Panc1 (cell line): ENCODE measurements around the gene SH3BP5L. TPM values are rescaled to one million over a fixed set of nuclear protein-coding genes. Genes with fewer than 3 reads are reported as not detected.

ENCODE experiments used
- ATAC-seq: fragments of 200-7000 bp; cut with Tn5 transposase; 2 replicates; pipeline ENCODE4 v1.9.1; 2020; ENCODE audit warnings: mild to moderate bottlenecking, moderate library complexity
- BruUV-seq: library from RNA; stranded (reverse); fragments of 400-500 nt; replicated peaks from 2 replicates; lab custom pipeline; 2021; lab: Mats Ljungman, UMichigan
- CTCF ChIA-PET: fragments of 300-600 bp; sonication (Branson Sonifier 250); formaldehyde crosslinking; loops from one replicate; lab custom pipeline; 2022; ENCODE audit warnings: antibody characterized with exemption; lab: Charles Lee
- POLR2A ChIA-PET: fragments of 300-600 bp; sonication (Branson Sonifier 250); formaldehyde crosslinking; loops from one replicate; lab custom pipeline; 2022; ENCODE audit warnings: antibody characterized with exemption; lab: Charles Lee
- DNase-seq: peaks from one replicate; pipeline ENCODE4 v3.0.0-alpha.2; 2010; ENCODE audit warnings: low read depth, low spot score
- H3K27ac ChIP-seq: 2 replicates; pipeline ENCODE4 v1.5.1; 2011; ENCODE audit warnings: mild to moderate bottlenecking, low read length, inconsistent platforms
- H3K27me3 ChIP-seq: fragments of 200-500 bp; sonication (Bioruptor generic); 2 replicates; pipeline ENCODE4 v1.6.0; 2014; ENCODE audit warnings: low read length, inconsistent platforms; ENCODE audit not compliant: control insufficient read depth, insufficient read depth
- H3K36me3 ChIP-seq: fragments of 200-500 bp; sonication (Bioruptor generic); 2 replicates; pipeline ENCODE4 v1.5.1; 2014; ENCODE audit warnings: inconsistent platforms, mild to moderate bottlenecking, low read length, moderate library complexity; ENCODE audit not compliant: control insufficient read depth, insufficient read depth
- H3K4me1 ChIP-seq: 2 replicates; pipeline ENCODE4 v1.5.1; 2011; ENCODE audit warnings: inconsistent platforms, mild to moderate bottlenecking, low read length, moderate library complexity; ENCODE audit not compliant: control insufficient read depth, insufficient read depth
- H3K4me3 ChIP-seq, 2 experiments: 2 replicates each; pipeline ENCODE4 v1.5.1; 2011 to 2012; ENCODE audit warnings: low read depth in 2 of 2, low read length in 2 of 2, mild to moderate bottlenecking in 2 of 2, inconsistent platforms in 1 of 2, moderate library complexity in 1 of 2
- H3K9me3 ChIP-seq: fragments of 200-500 bp; sonication (Bioruptor generic); 2 replicates; pipeline ENCODE4 v1.5.1; 2014; ENCODE audit warnings: low read depth, mild to moderate bottlenecking, inconsistent platforms, low read length, moderate library complexity; ENCODE audit not compliant: control insufficient read depth, insufficient read depth
- CTCF ChIP-seq: fragments of 450-650 bp; IDR thresholded peaks from 2 replicates; pipeline ENCODE4 v1.5.1; 2017; ENCODE audit warnings: mild to moderate bottlenecking
- POLR2AphosphoS5 ChIP-seq: IDR thresholded peaks from 2 replicates; pipeline ENCODE4 v1.6.1; 2012; ENCODE audit warnings: mild to moderate bottlenecking, low read depth, low read length, moderate library complexity
- REST ChIP-seq, 2 experiments: IDR thresholded peaks; 2 replicates each; pipeline ENCODE4 v1.6.1; 2011 to 2012; ENCODE audit warnings: low read depth in 2 of 2, control low read depth in 1 of 2, low read length in 1 of 2, mild to moderate bottlenecking in 1 of 2, moderate library complexity in 1 of 2; ENCODE audit not compliant: insufficient read depth in 1 of 2
- SIN3A ChIP-seq: IDR thresholded peaks from 2 replicates; pipeline ENCODE4 v1.6.1; 2012; ENCODE audit warnings: low read depth, mild to moderate bottlenecking, low read length, moderate library complexity, borderline replicate concordance; ENCODE audit not compliant: insufficient read depth
- TCF7L2 ChIP-seq: IDR thresholded peaks from 2 replicates; pipeline ENCODE4 v1.6.1; 2011; ENCODE audit warnings: mild to moderate bottlenecking, low read depth, low read length, inconsistent platforms
- in situ Hi-C: cut with HindIII; loops from 2 replicates; pipeline ENCODE4 v1.10.0; 2016; ENCODE audit warnings: low sequenced_read_pairs, low pct_unique_long_range_greater_than_20kb
- intact Hi-C: fragments of 100-400 bp; cut with micrococcal nuclease; formaldehyde crosslinking; loops from one replicate; pipeline ENCODE4 v1.10.0; 2022; ENCODE audit not compliant: unreplicated experiment
- total RNA-seq: library from RNA; stranded (reverse); gene quantifications from one replicate; pipeline ENCODE4 v1.2.1, GENCODE V29; 2021; ENCODE audit not compliant: unreplicated experiment

SH3BP5L gene
- total RNA-seq, 1 experiment from 2014 or later: 23.9 TPM

- H3K4me3 ChIP-seq: peak overlapping the region; percentile 69 to 91
- intact Hi-C loops (no loop called here), in situ Hi-C loops (no loop called here)
- peaks cover 13% of the 10 kb centered on the region for H3K4me1 ChIP-seq
- no peak for DNase-seq
- CTCF ChIA-PET: no interaction called here
- BruUV-seq: TSS peak; percentile 53
- POLR2A ChIA-PET: no interaction called here
- H3K27me3 ChIP-seq: peaks cover 3% of the 10 kb centered on the region; the same call in 1 of the 2 replicates
- H3K36me3 ChIP-seq: peaks cover 3% of the 10 kb centered on the region
- no peaks in the 10 kb centered on the region for H3K9me3 ChIP-seq
- peak overlapping the region; percentile 94 for H3K27ac ChIP-seq
- no peak for TF ChIP-seq TCF7L2
- TF ChIP-seq SIN3A: no peak
- no peak for TF ChIP-seq CTCF
- TF ChIP-seq POLR2AphosphoS5: no peak
- TF ChIP-seq REST (IDR thresholded peaks at IDR 0.05; ENCODE audit: insufficient read depth in 1 of 2, low read depth in 2 of 2, low read length in 1 of 2): no peak
- ATAC-seq: no peak
Measured at GRCh38 chr1:248857201-248857600, 31.5 kb upstream of the SH3BP5L start.

- Histone ChIP-seq H3K27me3 (no peaks in the 10 kb centered on the region), H3K4me1 (peaks cover 13% of the 10 kb centered on the region), H3K27ac (no peak overlapping the region), H3K9me3 (no peaks in the 10 kb centered on the region), H3K4me3 (no peak overlapping the region), H3K36me3 (peaks cover 3% of the 10 kb centered on the region)
- no TSS peak for BruUV-seq
- no peak for DNase-seq
- POLR2A ChIA-PET: no interaction called here
- no peak for ATAC-seq
- in situ Hi-C loops (no loop called here), intact Hi-C loops (no loop called here)
- CTCF ChIA-PET: no interaction called here
- TF ChIP-seq REST (IDR thresholded peaks at IDR 0.05; ENCODE audit: insufficient read depth in 1 of 2, low read depth in 2 of 2, low read length in 1 of 2) (no peak), POLR2AphosphoS5 (no peak), CTCF (no peak), SIN3A (no peak)
Measured at GRCh38 chr1:248856176-248856575, 30.5 kb upstream of the SH3BP5L start.
